H9 (cell line): ENCODE measurements around the gene LGSN. TPM values are rescaled to one million over a fixed set of nuclear protein-coding genes. Genes with fewer than 3 reads are reported as not detected.

Experiments used
- DNase-seq: peaks from one replicate; pipeline ENCODE4 v3.0.0-alpha.2; 2017
- H2AFZ ChIP-seq: one replicate; pipeline ENCODE4 v1.6.1; 2013; ENCODE audit warnings: mild to moderate bottlenecking, low read length, control low read depth, moderate library complexity
- H2AK5ac ChIP-seq: 2 replicates; pipeline ENCODE4 v1.6.1; 2013; ENCODE audit warnings: low read length, control low read depth, mixed read lengths; ENCODE audit not compliant: insufficient read length
- H2BK120ac ChIP-seq: one replicate; pipeline ENCODE4 v1.6.1; 2013; ENCODE audit warnings: low read depth, mild to moderate bottlenecking, low read length, control low read depth, inconsistent platforms; ENCODE audit not compliant: poor library complexity, severe bottlenecking
- H2BK12ac ChIP-seq: 2 replicates; pipeline ENCODE4 v1.6.1; 2013; ENCODE audit warnings: low read length, control low read depth, mixed read lengths, low read depth; ENCODE audit not compliant: insufficient read length
- H2BK15ac ChIP-seq: 2 replicates; pipeline ENCODE4 v1.6.1; 2013; ENCODE audit warnings: low read depth, low read length, control low read depth
- H2BK20ac ChIP-seq: one replicate; pipeline ENCODE4 v1.6.1; 2013; ENCODE audit warnings: low read depth, mild to moderate bottlenecking, low read length, control low read depth, inconsistent platforms; ENCODE audit not compliant: poor library complexity, severe bottlenecking
- H2BK5ac ChIP-seq: 2 replicates; pipeline ENCODE4 v1.6.1; 2013; ENCODE audit warnings: low read length, control low read depth, mixed read lengths; ENCODE audit not compliant: insufficient read length
- H3K14ac ChIP-seq: 2 replicates; pipeline ENCODE4 v1.6.1; 2013; ENCODE audit warnings: low read length, control low read depth; ENCODE audit not compliant: insufficient read depth
- H3K18ac ChIP-seq: 2 replicates; pipeline ENCODE4 v1.6.1; 2013; ENCODE audit warnings: low read depth, mild to moderate bottlenecking, mixed read lengths, low read length, control low read depth; ENCODE audit not compliant: insufficient read length
- H3K23ac ChIP-seq: 2 replicates; pipeline ENCODE4 v1.6.1; 2013; ENCODE audit warnings: low read length, control low read depth, mixed read lengths, low read depth; ENCODE audit not compliant: insufficient read length
- H3K23me2 ChIP-seq: 2 replicates; pipeline ENCODE4 v1.6.1; 2013; ENCODE audit warnings: low read depth, mild to moderate bottlenecking, mixed read lengths, low read length, control low read depth; ENCODE audit not compliant: insufficient read length, poor library complexity, severe bottlenecking
- H3K27ac ChIP-seq: 2 replicates; pipeline ENCODE4 v1.5.1; 2013; ENCODE audit warnings: low read length, control low read depth, mixed read lengths, low read depth; ENCODE audit not compliant: insufficient read length
- H3K27me3 ChIP-seq: 2 replicates; pipeline ENCODE4 v1.6.1; 2013; ENCODE audit warnings: low read length, control low read depth, inconsistent platforms; ENCODE audit not compliant: insufficient read depth
- H3K4ac ChIP-seq: 2 replicates; pipeline ENCODE4 v1.6.1; 2013; ENCODE audit warnings: low read depth, mild to moderate bottlenecking, control low read depth, inconsistent platforms, low read length, moderate library complexity
- H3K4me1 ChIP-seq: 2 replicates; pipeline ENCODE4 v1.6.1; 2013; ENCODE audit warnings: low read length, control low read depth, inconsistent platforms; ENCODE audit not compliant: insufficient read depth
- H3K4me2 ChIP-seq: 2 replicates; pipeline ENCODE4 v1.6.1; 2013; ENCODE audit warnings: low read length, control low read depth, mixed read lengths; ENCODE audit not compliant: insufficient read length, insufficient read depth
- H3K56ac ChIP-seq: 2 replicates; pipeline ENCODE4 v1.6.1; 2013; ENCODE audit warnings: low read depth, mild to moderate bottlenecking, mixed read lengths, low read length, control low read depth; ENCODE audit not compliant: insufficient read length
- H3K79me1 ChIP-seq: 2 replicates; pipeline ENCODE4 v1.6.1; 2013; ENCODE audit warnings: low read depth, mild to moderate bottlenecking, moderate library complexity, low read length, control low read depth, inconsistent platforms; ENCODE audit not compliant: insufficient read depth, poor library complexity, severe bottlenecking
- H3K79me2 ChIP-seq: 2 replicates; pipeline ENCODE4 v1.6.1; 2013; ENCODE audit warnings: low read length, control low read depth, inconsistent platforms; ENCODE audit not compliant: insufficient read depth
- H3K9ac ChIP-seq: 2 replicates; pipeline ENCODE4 v1.6.1; 2013; ENCODE audit warnings: low read length, control low read depth, mixed read lengths; ENCODE audit not compliant: insufficient read length; ENCODE audit errors: extremely low read depth
- H3K9me3 ChIP-seq: one replicate; pipeline ENCODE4 v1.6.1; 2013; ENCODE audit warnings: low read depth, low read length, inconsistent platforms; ENCODE audit not compliant: control insufficient read depth
- H3T11ph ChIP-seq: one replicate; pipeline ENCODE4 v1.6.1; 2013; ENCODE audit warnings: mild to moderate bottlenecking, low read length, control low read depth, inconsistent platforms
- H4K20me1 ChIP-seq: one replicate; pipeline ENCODE4 v1.6.1; 2013; ENCODE audit not compliant: control insufficient read depth, insufficient read length, insufficient read depth
- H4K5ac ChIP-seq: 2 replicates; pipeline ENCODE4 v1.6.1; 2013; ENCODE audit warnings: low read depth, mild to moderate bottlenecking, mixed read lengths, low read length, control low read depth; ENCODE audit not compliant: insufficient read length
- H4K8ac ChIP-seq: replicated peaks from 2 replicates; pipeline ENCODE4 v1.6.1; 2013; ENCODE audit warnings: low read length, control low read depth, mixed read lengths, low read depth; ENCODE audit not compliant: insufficient read length
- H4K91ac ChIP-seq: 2 replicates; pipeline ENCODE4 v1.6.1; 2013; ENCODE audit warnings: low read depth, mild to moderate bottlenecking, moderate library complexity, mixed read lengths, low read length, control low read depth; ENCODE audit not compliant: insufficient read length
- H3K27ac Mint-ChIP-seq, 3 experiments: 2 replicates in 2 of 3; 3 replicates in 1 of 3; pipeline ENCODE4 v1.8.0; 2020 to 2021; ENCODE audit warnings: mixed read lengths in 3 of 3, mild to moderate bottlenecking in 1 of 3, moderate library complexity in 1 of 3
- H3K27me3 Mint-ChIP-seq: 2 replicates; pipeline ENCODE4 v1.8.0; 2021; ENCODE audit warnings: low read depth, mild to moderate bottlenecking, moderate library complexity, mixed read lengths
- H3K36me3 Mint-ChIP-seq, 3 experiments: 2 replicates in 2 of 3; 3 replicates in 1 of 3; pipeline ENCODE4 v1.8.0; 2020 to 2021; ENCODE audit warnings: low read depth in 3 of 3, mixed read lengths in 3 of 3; ENCODE audit not compliant: insufficient read depth in 1 of 3
- H3K4me1 Mint-ChIP-seq, 2 experiments: 2 replicates each; pipeline ENCODE4 v1.8.0; 2020; ENCODE audit warnings: mixed read lengths in 2 of 2
- H3K4me3 Mint-ChIP-seq, 2 experiments: 2 replicates in 1 of 2; 3 replicates in 1 of 2; pipeline ENCODE4 v1.8.0; 2020 to 2021; ENCODE audit warnings: mild to moderate bottlenecking in 2 of 2, mixed read lengths in 2 of 2, moderate library complexity in 1 of 2
- H3K9me3 Mint-ChIP-seq, 2 experiments: 2 replicates in 1 of 2; 3 replicates in 1 of 2; pipeline ENCODE4 v1.8.0; 2020; ENCODE audit warnings: mild to moderate bottlenecking in 2 of 2, mixed read lengths in 2 of 2, moderate library complexity in 1 of 2
- CTCF ChIP-seq: fragments of 200-600 bp; sonication (generic); conservative IDR thresholded peaks from 3 replicates; pipeline ENCODE4 v1.8.0; 2021; ENCODE audit warnings: antibody characterized with exemption, mild to moderate bottlenecking
- WGBS: extraction: QIAGEN DNeasy Blood & Tissue Kit; methylation state at CpG from one replicate; pipeline ENCODE4 v1.1.7; 2013; ENCODE audit warnings: missing lambda C conversion rate, low lambda C conversion rate, mixed read lengths; ENCODE audit not compliant: insufficient read length; ENCODE audit errors: extremely low coverage; 5-methylcytosine and 5-hydroxymethylcytosine counted together
- total RNA-seq: library from RNA; stranded (reverse); gene quantifications from 2 replicates; pipeline ENCODE4 v1.2.1, GENCODE V29; 2021

LGSN gene
- total RNA-seq, 1 experiment from 2014 or later: 0.13 TPM

- Histone ChIP-seq H3K23ac (no peak overlapping the region), H3K4me1 (no peaks in the 10 kb centered on the region), H3K14ac (no peak overlapping the region), H2BK5ac (no peak overlapping the region), H2AK5ac (no peak overlapping the region), H3K27me3 (no peaks in the 10 kb centered on the region), H3K18ac (no peak overlapping the region), H2AFZ (no peak overlapping the region), H3K56ac (no peak overlapping the region), H3K9ac (no peak overlapping the region), H3K79me2 (no peaks in the 10 kb centered on the region), H4K20me1 (no peaks in the 10 kb centered on the region), H2BK15ac (no peak overlapping the region), H4K91ac (no peak overlapping the region), H4K8ac (no peak overlapping the region), H3K9me3 (no peaks in the 10 kb centered on the region), H2BK120ac (no peak overlapping the region), H2BK20ac (no peak overlapping the region), H3K4ac (no peak overlapping the region), H3K4me2 (no peak overlapping the region), H3T11ph (no peak overlapping the region), H3K23me2 (no peaks in the 10 kb centered on the region), H3K27ac (no peak overlapping the region), H4K5ac (no peak overlapping the region), H2BK12ac (no peak overlapping the region), H3K79me1 (no peaks in the 10 kb centered on the region)
- DNase-seq: no peak
- no peak overlapping the region for H3K4me3 Mint-ChIP-seq
- WGBS: no CpG with 5 or more reads among the region's 2 CpGs
- H3K4me1 Mint-ChIP-seq: no peaks in the 10 kb centered on the region
- no peak overlapping the region for H3K27ac Mint-ChIP-seq
- TF ChIP-seq CTCF: no peak
- no peaks in the 10 kb centered on the region for H3K27me3 Mint-ChIP-seq
- no peaks in the 10 kb centered on the region for H3K36me3 Mint-ChIP-seq
- no peaks in the 10 kb centered on the region for H3K9me3 Mint-ChIP-seq
These were observed 14.5 kb downstream of the LGSN start for GRCh38 chr6:63305277-63305676.
